Suprapubic skin (tissue), 3 donors: Measurements from ENCODE around the gene TNS1.

Source experiments
- POLR2A ChIP-seq, 2 donors: fragments of 450-650 bp; IDR thresholded peaks; one replicate each; pipeline ENCODE4 v1.6.1; 2017; ENCODE audit warnings: antibody characterized with exemption in 2 of 2, mild to moderate bottlenecking in 2 of 2, moderate library complexity in 2 of 2
- TF ChIP-seq, protein P1 (sequence below), 2 donors: fragments of 200-600 bp in 1 of 2; fragments of 450-650 bp in 1 of 2; sonication (generic) in 1 of 2; IDR thresholded peaks; one replicate each; pipeline ENCODE4 v1.5.1; 2016 to 2019; ENCODE audit warnings: antibody characterized with exemption in 2 of 2, mild to moderate bottlenecking in 1 of 2, moderate library complexity in 1 of 2

DNA sequence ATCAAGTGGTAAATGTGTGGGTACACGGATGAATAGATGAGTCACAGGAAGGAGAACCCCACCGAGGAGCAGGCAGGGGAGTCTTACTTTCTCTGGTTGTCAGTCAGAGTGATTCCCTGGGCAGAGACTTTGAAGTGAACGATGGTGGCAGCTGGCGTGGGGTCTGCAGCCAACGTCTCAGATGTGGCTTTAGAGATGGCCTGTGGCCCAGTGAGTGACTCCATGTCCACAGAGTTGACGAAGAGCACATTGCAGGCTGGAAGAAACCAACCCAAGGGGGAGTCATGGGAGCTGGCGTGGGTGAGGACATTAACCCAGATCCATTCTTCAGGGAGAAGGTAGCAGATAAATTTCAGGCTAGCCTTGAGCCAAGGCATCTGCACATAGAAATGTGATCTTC is 193.1 kb downstream of the TNS1 start:
- no peak for TF ChIP-seq POLR2A (IDR thresholded peaks at IDR 0.05)
- TF ChIP-seq, protein P1, sequence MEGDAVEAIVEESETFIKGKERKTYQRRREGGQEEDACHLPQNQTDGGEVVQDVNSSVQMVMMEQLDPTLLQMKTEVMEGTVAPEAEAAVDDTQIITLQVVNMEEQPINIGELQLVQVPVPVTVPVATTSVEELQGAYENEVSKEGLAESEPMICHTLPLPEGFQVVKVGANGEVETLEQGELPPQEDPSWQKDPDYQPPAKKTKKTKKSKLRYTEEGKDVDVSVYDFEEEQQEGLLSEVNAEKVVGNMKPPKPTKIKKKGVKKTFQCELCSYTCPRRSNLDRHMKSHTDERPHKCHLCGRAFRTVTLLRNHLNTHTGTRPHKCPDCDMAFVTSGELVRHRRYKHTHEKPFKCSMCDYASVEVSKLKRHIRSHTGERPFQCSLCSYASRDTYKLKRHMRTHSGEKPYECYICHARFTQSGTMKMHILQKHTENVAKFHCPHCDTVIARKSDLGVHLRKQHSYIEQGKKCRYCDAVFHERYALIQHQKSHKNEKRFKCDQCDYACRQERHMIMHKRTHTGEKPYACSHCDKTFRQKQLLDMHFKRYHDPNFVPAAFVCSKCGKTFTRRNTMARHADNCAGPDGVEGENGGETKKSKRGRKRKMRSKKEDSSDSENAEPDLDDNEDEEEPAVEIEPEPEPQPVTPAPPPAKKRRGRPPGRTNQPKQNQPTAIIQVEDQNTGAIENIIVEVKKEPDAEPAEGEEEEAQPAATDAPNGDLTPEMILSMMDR (IDR thresholded peaks at IDR 0.05), result no peak
